ENCODE data around the gene FGF6.

DNA sequence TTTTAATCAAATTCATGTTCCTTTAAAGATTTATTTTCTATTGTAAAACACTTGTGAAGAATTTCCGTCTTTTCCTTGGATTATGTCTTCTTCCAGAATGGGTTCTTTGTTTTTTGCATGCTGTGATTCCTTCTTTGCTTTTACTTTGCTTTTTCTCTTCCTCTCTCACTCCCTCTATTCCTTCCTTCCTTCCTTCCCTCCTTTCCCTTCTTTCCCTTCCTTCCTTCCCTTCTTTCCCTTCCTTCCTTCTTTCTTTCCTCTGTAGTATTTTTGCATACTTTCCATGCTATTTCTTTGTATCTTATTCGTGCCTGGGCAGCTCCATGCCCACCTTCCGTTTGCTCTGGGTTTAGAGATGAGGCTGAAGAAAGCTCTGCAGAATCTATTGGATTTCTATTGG is 44.5 kb downstream of the FGF6 start:
- TF ChIP-seq POLR2AphosphoS5 (IDR thresholded peaks at IDR 0.05; ENCODE audit: low read depth), result no peak
- TF ChIP-seq, protein P1, sequence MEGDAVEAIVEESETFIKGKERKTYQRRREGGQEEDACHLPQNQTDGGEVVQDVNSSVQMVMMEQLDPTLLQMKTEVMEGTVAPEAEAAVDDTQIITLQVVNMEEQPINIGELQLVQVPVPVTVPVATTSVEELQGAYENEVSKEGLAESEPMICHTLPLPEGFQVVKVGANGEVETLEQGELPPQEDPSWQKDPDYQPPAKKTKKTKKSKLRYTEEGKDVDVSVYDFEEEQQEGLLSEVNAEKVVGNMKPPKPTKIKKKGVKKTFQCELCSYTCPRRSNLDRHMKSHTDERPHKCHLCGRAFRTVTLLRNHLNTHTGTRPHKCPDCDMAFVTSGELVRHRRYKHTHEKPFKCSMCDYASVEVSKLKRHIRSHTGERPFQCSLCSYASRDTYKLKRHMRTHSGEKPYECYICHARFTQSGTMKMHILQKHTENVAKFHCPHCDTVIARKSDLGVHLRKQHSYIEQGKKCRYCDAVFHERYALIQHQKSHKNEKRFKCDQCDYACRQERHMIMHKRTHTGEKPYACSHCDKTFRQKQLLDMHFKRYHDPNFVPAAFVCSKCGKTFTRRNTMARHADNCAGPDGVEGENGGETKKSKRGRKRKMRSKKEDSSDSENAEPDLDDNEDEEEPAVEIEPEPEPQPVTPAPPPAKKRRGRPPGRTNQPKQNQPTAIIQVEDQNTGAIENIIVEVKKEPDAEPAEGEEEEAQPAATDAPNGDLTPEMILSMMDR (IDR thresholded peaks at IDR 0.05; ENCODE audit: insufficient read depth, low read length), result no peak
